H1 (cell line): ENCODE measurements around the gene CEP135. TPM values are rescaled to one million over a fixed set of nuclear protein-coding genes. Genes with fewer than 3 reads are reported as not detected.

Experiments used
- CTCF ChIA-PET: fragments of 300-600 bp; sonication (Branson Sonifier 250); formaldehyde crosslinking; loops from one replicate; lab custom pipeline; 2021; ENCODE audit not compliant: partially characterized antibody; lab: Charles Lee
- POLR2A ChIA-PET: fragments of 300-600 bp; sonication (Branson Sonifier 250); formaldehyde crosslinking; loops from one replicate; lab custom pipeline; 2021; ENCODE audit warnings: inconsistent platforms; ENCODE audit not compliant: partially characterized antibody; lab: Charles Lee
- DNase-seq, 2 experiments: peaks; one replicate each; pipeline versions ENCODE4 v3.0.0 to v3.0.0-alpha.2; 2010 to 2022; ENCODE audit warnings: low spot score in 2 of 2, low read depth in 1 of 2, mixed read lengths in 1 of 2
- FAIRE-seq: peaks from 2 replicates; lab custom pipeline; 2011; peaks lifted over from hg19 to GRCh38; lab: Jason Lieb, UNC
- H2AFZ ChIP-seq: 2 replicates; pipeline ENCODE4 v1.8.1; 2012; ENCODE audit warnings: low read length, inconsistent platforms
- H2AK5ac ChIP-seq: 2 replicates; pipeline ENCODE4 v1.6.1; 2013; ENCODE audit warnings: low read depth, low read length
- H2BK120ac ChIP-seq: replicated peaks from 2 replicates; pipeline ENCODE3; 2013; ENCODE audit warnings: low read depth, low read length, inconsistent platforms
- H2BK12ac ChIP-seq: 2 replicates; pipeline ENCODE4 v1.6.1; 2013; ENCODE audit warnings: low read depth, low read length
- H2BK15ac ChIP-seq: 2 replicates; pipeline ENCODE4 v1.6.1; 2013; ENCODE audit warnings: low read length
- H2BK20ac ChIP-seq: 2 replicates; pipeline ENCODE4 v1.6.1; 2013; ENCODE audit warnings: low read length
- H2BK5ac ChIP-seq: 2 replicates; pipeline ENCODE4 v1.6.1; 2013; ENCODE audit warnings: low read depth, low read length
- H3K14ac ChIP-seq: 2 replicates; pipeline ENCODE4 v1.6.1; 2013; ENCODE audit warnings: inconsistent platforms; ENCODE audit not compliant: insufficient read length
- H3K18ac ChIP-seq: 2 replicates; pipeline ENCODE4 v1.6.1; 2013; ENCODE audit warnings: low read length; ENCODE audit errors: extremely low read depth
- H3K23ac ChIP-seq: 2 replicates; pipeline ENCODE4 v1.6.1; 2013; ENCODE audit warnings: inconsistent platforms; ENCODE audit not compliant: insufficient read length
- H3K23me2 ChIP-seq: 2 replicates; pipeline ENCODE4 v1.6.1; 2013; ENCODE audit warnings: low read depth, low read length
- H3K27ac ChIP-seq: 2 replicates; pipeline ENCODE4 v1.6.1; 2011; ENCODE audit warnings: low read depth, low read length, inconsistent platforms
- H3K27me3 ChIP-seq, 4 experiments: replicated peaks in 1 of 4; 1 replicate in 1 of 4; 2 replicates in 3 of 4; pipeline versions ENCODE4 v1.6.1 to v1.8.1; 2011 to 2013; ENCODE audit warnings: low read length in 3 of 4, mild to moderate bottlenecking in 3 of 4, inconsistent platforms in 2 of 4, mixed read lengths in 2 of 4, moderate library complexity in 1 of 4; ENCODE audit not compliant: control insufficient read depth in 3 of 4, insufficient read depth in 3 of 4; ENCODE audit errors: extremely low read depth in 1 of 4
- H3K36me3 ChIP-seq, 4 experiments: 2 replicates each; pipeline versions ENCODE4 v1.6.1 to v1.8.1; 2011 to 2013; ENCODE audit warnings: mild to moderate bottlenecking in 4 of 4, low read length in 3 of 4, moderate library complexity in 2 of 4, control low read depth in 1 of 4, inconsistent platforms in 1 of 4; ENCODE audit not compliant: insufficient read depth in 4 of 4, control insufficient read depth in 2 of 4
- H3K4ac ChIP-seq: replicated peaks from 2 replicates; pipeline ENCODE3; 2013; ENCODE audit warnings: low read length, low read depth, mixed read lengths, inconsistent platforms; ENCODE audit not compliant: insufficient read length
- H3K4me1 ChIP-seq, 4 experiments: replicated peaks in 1 of 4; 1 replicate in 1 of 4; 2 replicates in 3 of 4; pipeline versions ENCODE4 v1.6.1 to v1.8.1; 2011 to 2013; ENCODE audit warnings: low read length in 3 of 4, inconsistent platforms in 2 of 4, mixed read lengths in 1 of 4; ENCODE audit not compliant: insufficient read depth in 4 of 4, control insufficient read depth in 3 of 4
- H3K4me2 ChIP-seq, 2 experiments: 2 replicates each; pipeline versions ENCODE4 v1.6.1 to v1.8.1; 2011 to 2013; ENCODE audit warnings: low read depth in 2 of 2, low read length in 2 of 2, control low read depth in 1 of 2, inconsistent platforms in 1 of 2, mild to moderate bottlenecking in 1 of 2; ENCODE audit not compliant: insufficient read depth in 1 of 2
- H3K4me3 ChIP-seq, 4 experiments: fragments of 200-600, 300-600 bp in 1 of 4; sonication (generic), shearing (Covaris generic), sonication (Bioruptor Twin) in 1 of 4; 2 replicates each; pipeline versions ENCODE4 v1.5.1 to v1.8.1; 2011 to 2016; ENCODE audit warnings: low read length in 4 of 4, low read depth in 3 of 4, control low read depth in 2 of 4, inconsistent platforms in 2 of 4, mild to moderate bottlenecking in 2 of 4, mixed read lengths in 1 of 4, moderate library complexity in 1 of 4; ENCODE audit not compliant: insufficient read depth in 2 of 4; ENCODE audit errors: extremely low read depth in 1 of 4
- H3K56ac ChIP-seq: replicated peaks from 2 replicates; pipeline ENCODE3; 2013; ENCODE audit warnings: low read depth, mild to moderate bottlenecking, mixed read lengths, low read length, inconsistent platforms; ENCODE audit not compliant: insufficient read length
- H3K79me1 ChIP-seq: 2 replicates; pipeline ENCODE4 v1.6.1; 2013; ENCODE audit warnings: low read depth, low read length, control low read depth
- H3K79me2 ChIP-seq, 2 experiments: 2 replicates each; pipeline versions ENCODE4 v1.6.1 to v1.8.1; 2012 to 2013; ENCODE audit warnings: low read length in 2 of 2, mild to moderate bottlenecking in 2 of 2, inconsistent platforms in 1 of 2; ENCODE audit not compliant: insufficient read depth in 2 of 2, control insufficient read depth in 1 of 2
- H3K9ac ChIP-seq, 4 experiments: replicated peaks in 1 of 4; 1 replicate in 1 of 4; 2 replicates in 3 of 4; pipeline versions ENCODE4 v1.6.1 to v1.8.1; 2011 to 2013; ENCODE audit warnings: low read depth in 3 of 4, low read length in 3 of 4, control low read depth in 2 of 4, mild to moderate bottlenecking in 2 of 4, moderate library complexity in 2 of 4, inconsistent platforms in 1 of 4; ENCODE audit errors: extremely low read depth in 1 of 4
- H3K9me3 ChIP-seq, 2 experiments: 2 replicates each; pipeline versions ENCODE4 v1.6.1 to v1.8.1; 2012 to 2013; ENCODE audit warnings: mild to moderate bottlenecking in 2 of 2, moderate library complexity in 2 of 2, control low read depth in 1 of 2, inconsistent platforms in 1 of 2, low read depth in 1 of 2, low read length in 1 of 2, mixed read lengths in 1 of 2; ENCODE audit not compliant: insufficient read depth in 2 of 2
- H4K20me1 ChIP-seq, 2 experiments: replicated peaks in 1 of 2; 2 replicates each; pipeline versions ENCODE3 to v1.8.1; 2011 to 2013; ENCODE audit warnings: inconsistent platforms in 2 of 2, low read length in 2 of 2, mild to moderate bottlenecking in 1 of 2; ENCODE audit not compliant: insufficient read depth in 2 of 2, control insufficient read depth in 1 of 2
- H4K5ac ChIP-seq: 2 replicates; pipeline ENCODE4 v1.6.1; 2013; ENCODE audit warnings: low read length, low read depth, mixed read lengths, inconsistent platforms; ENCODE audit not compliant: insufficient read length
- H4K8ac ChIP-seq: 2 replicates; pipeline ENCODE4 v1.8.0; 2013; ENCODE audit warnings: mild to moderate bottlenecking, moderate library complexity, low read length, inconsistent platforms; ENCODE audit not compliant: insufficient read depth; ENCODE audit errors: extremely low read depth
- H4K91ac ChIP-seq: replicated peaks from 2 replicates; pipeline ENCODE3; 2013; ENCODE audit warnings: low read length, mixed read lengths, inconsistent platforms; ENCODE audit not compliant: insufficient read length
- CHD1 ChIP-seq: IDR thresholded peaks from 2 replicates; pipeline ENCODE4 v1.6.1; 2012; ENCODE audit warnings: low read depth, low read length, improper control_type of control experiment
- POU5F1 ChIP-seq: IDR thresholded peaks from 2 replicates; pipeline ENCODE4 v1.6.1; 2011; ENCODE audit warnings: low read depth, mild to moderate bottlenecking, low read length, moderate library complexity
- RXRA ChIP-seq: IDR thresholded peaks from 2 replicates; pipeline ENCODE4 v1.6.1; 2011; ENCODE audit warnings: low read depth, mild to moderate bottlenecking, low read length, moderate library complexity; ENCODE audit not compliant: insufficient read depth
- SAP30 ChIP-seq: fragments of 300-600 bp; sonication (generic); IDR thresholded peaks from 2 replicates; pipeline ENCODE4 v1.7.1; 2012; ENCODE audit warnings: low read length, moderate library complexity, mild to moderate bottlenecking, inconsistent platforms; ENCODE audit not compliant: insufficient read depth, insufficient replicate concordance
- TEAD4 ChIP-seq: IDR thresholded peaks from 2 replicates; pipeline ENCODE4 v1.6.1; 2012; ENCODE audit warnings: low read depth, low read length, inconsistent platforms, mixed read lengths
- WGBS, 2 experiments: shearing (Covaris generic) in 1 of 2; methylation state at CpG; one replicate each; pipeline versions ENCODE4 v1.1.6 to v1.1.7; 2013 to 2015; ENCODE audit warnings: low lambda C conversion rate in 2 of 2, mixed read lengths in 2 of 2, inconsistent platforms in 1 of 2, low coverage in 1 of 2, missing lambda C conversion rate in 1 of 2; ENCODE audit not compliant: insufficient replicate concordance in 2 of 2, insufficient coverage in 1 of 2, insufficient read length in 1 of 2; ENCODE audit errors: extremely low coverage in 1 of 2, missing lambda C conversion rate in 1 of 2; 5-methylcytosine and 5-hydroxymethylcytosine counted together
- polyA plus RNA-seq, 7 experiments: library from polyadenylated mRNA; depleted of rRNA in 3 of 7; stranded (reverse) in 5 of 7; unstranded in 2 of 7; fragments of >200 nt in 5 of 7; fragments of 200-250 nt in 2 of 7; gene quantifications; 1 replicate in 5 of 7; 2 replicates in 1 of 7; 4 replicates in 1 of 7; pipeline versions ENCODE4 v1.2.1 to v1.2.3, GENCODE V29; 2011 to 2013; ENCODE audit warnings: missing spikeins in 2 of 7, mixed read lengths in 2 of 7
- total RNA-seq: library from RNA; stranded (reverse); fragmentation: NEBNext Ultra II Directional; extraction: Animal tissue kit (Norgen Biotek cat#: 25700); gene quantifications from 2 replicates; pipeline ENCODE4 v1.2.1, GENCODE V29; 2021

The CEP135 gene
- total and polyA plus RNA-seq, 2 of the 8 experiments (the other 6 are each of a cell fraction or from before 2014, with no cell fraction given): 2.7 to 14.5 TPM

DNA sequence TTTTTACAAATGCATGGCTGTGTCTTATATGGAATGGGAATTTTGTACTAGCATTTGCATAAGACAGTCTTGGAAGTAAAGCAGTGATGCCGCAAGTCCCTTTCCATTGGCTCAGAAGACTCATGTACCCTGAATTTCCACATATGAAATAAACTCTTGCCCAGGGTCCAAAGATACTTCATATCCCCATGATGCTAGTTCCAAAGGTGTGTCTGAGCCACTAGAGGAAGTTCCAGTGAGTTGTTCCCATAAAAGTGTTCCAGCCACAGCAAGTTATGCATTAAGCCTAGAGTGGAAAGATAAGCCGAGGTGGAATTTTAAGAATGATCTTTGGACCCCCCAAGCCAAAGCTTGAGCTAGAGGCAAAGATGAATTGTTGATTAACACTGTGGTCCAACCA, 9.3 kb upstream of the CEP135 start:
- H2AFZ ChIP-seq: no peak overlapping the region
- H3K14ac ChIP-seq: no peak overlapping the region
- H2AK5ac ChIP-seq: no peak overlapping the region
- H3K9me3 ChIP-seq: no peaks in the 10 kb centered on the region; a peak in 1 of 4 replicates
- no peak for TF ChIP-seq POU5F1
- no peak for TF ChIP-seq RXRA
- TF ChIP-seq SAP30: no peak
- no peak for TF ChIP-seq CHD1
- TF ChIP-seq TEAD4: no peak
- TF ChIP-seq, all 59 proteins: peak for 0
- no peaks in the 10 kb centered on the region for H3K79me1 ChIP-seq
- no peak overlapping the region for H4K5ac ChIP-seq
- no peaks in the 10 kb centered on the region for H3K79me2 ChIP-seq
- no peak overlapping the region for H3K23ac ChIP-seq
- no peaks in the 10 kb centered on the region for H3K27me3 ChIP-seq
- H3K4me1 ChIP-seq: peaks cover 0 to 9% (median 0%) of the 10 kb centered on the region in 4 experiments; a peak in 2 of 7 replicates
- H3K4me2 ChIP-seq: no peak overlapping the region
- no peak overlapping the region for H3K56ac ChIP-seq
- H2BK12ac ChIP-seq: no peak overlapping the region
- no peak overlapping the region for H4K91ac ChIP-seq
- ChIA-PET POLR2A (interaction anchor here (1.4 kb wide), 1 partner anchor 9 kb away, joined by 4 read pairs; the partner anchor contains the start of gene CEP135), CTCF (interaction anchor here (1.1 kb wide), 1 partner anchor 9 kb away, joined by 5 read pairs; no protein-coding TSS in a partner anchor)
- no peak overlapping the region for H2BK20ac ChIP-seq
- H3K27ac ChIP-seq: no peak overlapping the region
- no peak overlapping the region for H2BK5ac ChIP-seq
- no peak overlapping the region for H3K4ac ChIP-seq
- H4K8ac ChIP-seq: no peak overlapping the region
- FAIRE-seq (no peak), DNase-seq (no peak)
- 96% methylated on average over 2 of the region's 2 CpGs; no CpG with 5 or more reads in 1 of the 2 experiments for WGBS, 2 experiments
- no peaks in the 10 kb centered on the region; a peak in 2 of 8 replicates for H3K36me3 ChIP-seq
- H3K9ac ChIP-seq: no peak overlapping the region
- no peak overlapping the region for H2BK15ac ChIP-seq
- no peaks in the 10 kb centered on the region for H3K23me2 ChIP-seq
- H2BK120ac ChIP-seq: no peak overlapping the region
- H3K18ac ChIP-seq: no peak overlapping the region
- H3K4me3 ChIP-seq: no peak overlapping the region
- no peaks in the 10 kb centered on the region for H4K20me1 ChIP-seq
